IMR-90 (cell line): Measurements from ENCODE around the gene CARD10. TPM values are rescaled to one million over a fixed set of nuclear protein-coding genes. Genes with fewer than 3 reads are reported as not detected.
A peak's percentile ranks its signal among the peaks of the same experiment; 100 is the strongest.

Experiments used
- ATAC-seq: fragments of 200-7000 bp; cut with Tn5 transposase; 2 replicates; pipeline ENCODE4 v1.9.1; 2020; ENCODE audit warnings: low read depth, mild to moderate bottlenecking, moderate library complexity
- BruUV-seq: library from RNA; stranded (reverse); fragments of 400-500 nt; replicated peaks from 2 replicates; lab custom pipeline; 2021; lab: Mats Ljungman, UMichigan
- CTCF ChIA-PET: fragments of 300-600 bp; formaldehyde crosslinking; extraction: SDS; loops from one replicate; lab custom pipeline; 2021; ENCODE audit warnings: antibody characterized with exemption; lab: Yijun Ruan, JAX
- POLR2A ChIA-PET: fragments of 300-600 bp; sonication (Branson Sonifier 250); formaldehyde crosslinking; loops from one replicate; lab custom pipeline; 2022; ENCODE audit warnings: antibody characterized with exemption; ENCODE audit not compliant: unreplicated experiment; lab: Charles Lee
- DNase-seq: peaks from one replicate; pipeline ENCODE4 v3.0.0; 2013
- H2AFZ ChIP-seq: replicated peaks from 2 replicates; pipeline ENCODE3; 2013; ENCODE audit warnings: low read length, mild to moderate bottlenecking; ENCODE audit not compliant: poor library complexity
- H2AK5ac ChIP-seq: 2 replicates; pipeline ENCODE4 v1.6.1; 2013; ENCODE audit warnings: low read depth, low read length, inconsistent platforms
- H2AK9ac ChIP-seq: replicated peaks from 2 replicates; pipeline ENCODE3; 2013; ENCODE audit warnings: mild to moderate bottlenecking, low read depth, low read length, moderate library complexity; ENCODE audit not compliant: poor library complexity
- H2BK120ac ChIP-seq: 2 replicates; pipeline ENCODE4 v1.6.1; 2013; ENCODE audit warnings: low read depth, low read length, inconsistent platforms
- H2BK15ac ChIP-seq: 3 replicates; pipeline ENCODE4 v1.6.1; 2013; ENCODE audit warnings: low read depth, low read length, inconsistent platforms
- H2BK20ac ChIP-seq: 2 replicates; pipeline ENCODE4 v1.6.1; 2013; ENCODE audit warnings: low read depth, mild to moderate bottlenecking, inconsistent platforms, low read length, moderate library complexity
- H2BK5ac ChIP-seq: 2 replicates; pipeline ENCODE4 v1.6.1; 2013; ENCODE audit warnings: mild to moderate bottlenecking, low read depth, low read length, inconsistent platforms; ENCODE audit not compliant: poor library complexity, severe bottlenecking
- H3K14ac ChIP-seq: replicated peaks from 2 replicates; pipeline ENCODE4 v1.6.1; 2013; ENCODE audit warnings: low read depth, low read length, inconsistent platforms
- H3K18ac ChIP-seq: 2 replicates; pipeline ENCODE4 v1.6.1; 2013; ENCODE audit warnings: low read depth, low read length, control low read depth
- H3K23ac ChIP-seq: 2 replicates; pipeline ENCODE4 v1.6.1; 2013; ENCODE audit warnings: low read depth, low read length, inconsistent platforms
- H3K27ac ChIP-seq: 2 replicates; pipeline ENCODE4 v1.5.1; 2013; ENCODE audit warnings: mild to moderate bottlenecking, control low read depth, low read length; ENCODE audit not compliant: insufficient read depth
- H3K27me3 ChIP-seq: 2 replicates; pipeline ENCODE4 v1.6.1; 2013; ENCODE audit warnings: low read length; ENCODE audit not compliant: control insufficient read depth, insufficient read depth
- H3K36me3 ChIP-seq: 2 replicates; pipeline ENCODE4 v1.6.1; 2013; ENCODE audit warnings: low read length, mixed read lengths; ENCODE audit not compliant: control insufficient read depth, insufficient read depth
- H3K4ac ChIP-seq: 2 replicates; pipeline ENCODE4 v1.6.1; 2013; ENCODE audit warnings: low read depth, low read length, inconsistent platforms
- H3K4me1 ChIP-seq: 2 replicates; pipeline ENCODE4 v1.6.1; 2013; ENCODE audit warnings: low read length, mixed read lengths; ENCODE audit not compliant: control insufficient read depth, insufficient read depth
- H3K4me2 ChIP-seq: 2 replicates; pipeline ENCODE4 v1.6.1; 2013; ENCODE audit warnings: low read depth, mild to moderate bottlenecking, control low read depth, low read length, moderate library complexity
- H3K4me3 ChIP-seq: 2 replicates; pipeline ENCODE4 v1.5.1; 2013; ENCODE audit warnings: low read depth, mild to moderate bottlenecking, control low read depth, low read length, moderate library complexity; ENCODE audit not compliant: insufficient read depth
- H3K56ac ChIP-seq: 2 replicates; pipeline ENCODE4 v1.6.1; 2013; ENCODE audit warnings: low read length, inconsistent platforms; ENCODE audit not compliant: insufficient read depth; ENCODE audit errors: extremely low read depth
- H3K79me1 ChIP-seq, 2 experiments: 2 replicates each; pipeline ENCODE4 v1.6.1; 2013; ENCODE audit warnings: low read length in 2 of 2, inconsistent platforms in 1 of 2, low read depth in 1 of 2
- H3K9ac ChIP-seq: 2 replicates; pipeline ENCODE4 v1.6.1; 2013; ENCODE audit warnings: low read depth, low read length, control low read depth
- H3K9me1 ChIP-seq: 2 replicates; pipeline ENCODE4 v1.6.1; 2013; ENCODE audit warnings: low read length, inconsistent platforms; ENCODE audit not compliant: insufficient read depth
- H3K9me3 ChIP-seq: 2 replicates; pipeline ENCODE4 v1.6.1; 2013; ENCODE audit warnings: low read length; ENCODE audit not compliant: control insufficient read depth, insufficient read depth
- H4K20me1 ChIP-seq: 2 replicates; pipeline ENCODE4 v1.6.1; 2013; ENCODE audit warnings: low read length, inconsistent platforms; ENCODE audit not compliant: insufficient read depth
- H4K5ac ChIP-seq: 2 replicates; pipeline ENCODE4 v1.6.1; 2013; ENCODE audit warnings: mild to moderate bottlenecking, low read depth, low read length, control low read depth
- H4K8ac ChIP-seq, 2 experiments: 2 replicates each; pipeline ENCODE4 v1.6.1; 2013; ENCODE audit warnings: low read depth in 2 of 2, low read length in 2 of 2, control low read depth in 1 of 2, inconsistent platforms in 1 of 2
- H4K91ac ChIP-seq: 2 replicates; pipeline ENCODE4 v1.6.1; 2013; ENCODE audit warnings: low read depth, low read length, inconsistent platforms; ENCODE audit not compliant: insufficient read depth
- CEBPB ChIP-seq: IDR thresholded peaks from 2 replicates; pipeline ENCODE4 v1.6.1; 2012; ENCODE audit warnings: low read depth, low read length, improper control_type of control experiment
- CHD1 ChIP-seq: IDR thresholded peaks from 2 replicates; pipeline ENCODE4 v1.6.1; 2012; ENCODE audit warnings: low read depth, low read length, improper control_type of control experiment
- FOS ChIP-seq: fragments of 150-350 bp; IDR thresholded peaks from 2 replicates; pipeline ENCODE4 v1.6.1; 2016; ENCODE audit warnings: low read depth, low read length
- SMC3 ChIP-seq: fragments of 150-350 bp; IDR thresholded peaks from 2 replicates; pipeline ENCODE4 v1.6.1; 2016; ENCODE audit warnings: low read depth, mild to moderate bottlenecking, antibody characterized with exemption, low read length, moderate library complexity
- WGBS, 2 experiments: methylation state at CpG; one replicate each; pipeline versions ENCODE4 v1.1.5 to v1.1.7; 2013; ENCODE audit warnings: missing lambda C conversion rate in 2 of 2; ENCODE audit not compliant: insufficient read length in 1 of 2; ENCODE audit errors: extremely low coverage in 2 of 2; 5-methylcytosine and 5-hydroxymethylcytosine counted together
- dilution Hi-C: fragments of 300-500 bp; cut with HindIII; formaldehyde crosslinking; loops from one replicate; pipeline ENCODE4 v1.14.3; 2018; ENCODE audit warnings: low sequenced_read_pairs; ENCODE audit not compliant: unreplicated experiment
- in situ Hi-C: fragments of 300-500 bp; cut with MboI; formaldehyde crosslinking; loops from 3 replicates; pipeline ENCODE4 v1.14.3; 2019; ENCODE audit warnings: low sequenced_read_pairs, inconsistent platforms, mixed read lengths
- intact Hi-C: fragments of 100-400 bp; cut with micrococcal nuclease; formaldehyde crosslinking; loops from 2 replicates; pipeline ENCODE4 v1.10.0; 2022
- polyA plus RNA-seq, 3 experiments: library from polyadenylated mRNA; depleted of rRNA; stranded (reverse); fragments of >200 nt; gene quantifications; 2 replicates each; pipeline ENCODE4 v1.2.3, GENCODE V29; 2012; ENCODE audit warnings: low replicate concordance in 1 of 3
- total RNA-seq: library from RNA; depleted of rRNA; stranded (reverse); fragments of >200 nt; gene quantifications from 2 replicates; pipeline ENCODE4 v1.2.3, GENCODE V29; 2012

CARD10 gene
- total and polyA plus RNA-seq, 2 of the 4 experiments (the other 2 are of a cell fraction), result 6.1 to 18.4 TPM

DNA sequence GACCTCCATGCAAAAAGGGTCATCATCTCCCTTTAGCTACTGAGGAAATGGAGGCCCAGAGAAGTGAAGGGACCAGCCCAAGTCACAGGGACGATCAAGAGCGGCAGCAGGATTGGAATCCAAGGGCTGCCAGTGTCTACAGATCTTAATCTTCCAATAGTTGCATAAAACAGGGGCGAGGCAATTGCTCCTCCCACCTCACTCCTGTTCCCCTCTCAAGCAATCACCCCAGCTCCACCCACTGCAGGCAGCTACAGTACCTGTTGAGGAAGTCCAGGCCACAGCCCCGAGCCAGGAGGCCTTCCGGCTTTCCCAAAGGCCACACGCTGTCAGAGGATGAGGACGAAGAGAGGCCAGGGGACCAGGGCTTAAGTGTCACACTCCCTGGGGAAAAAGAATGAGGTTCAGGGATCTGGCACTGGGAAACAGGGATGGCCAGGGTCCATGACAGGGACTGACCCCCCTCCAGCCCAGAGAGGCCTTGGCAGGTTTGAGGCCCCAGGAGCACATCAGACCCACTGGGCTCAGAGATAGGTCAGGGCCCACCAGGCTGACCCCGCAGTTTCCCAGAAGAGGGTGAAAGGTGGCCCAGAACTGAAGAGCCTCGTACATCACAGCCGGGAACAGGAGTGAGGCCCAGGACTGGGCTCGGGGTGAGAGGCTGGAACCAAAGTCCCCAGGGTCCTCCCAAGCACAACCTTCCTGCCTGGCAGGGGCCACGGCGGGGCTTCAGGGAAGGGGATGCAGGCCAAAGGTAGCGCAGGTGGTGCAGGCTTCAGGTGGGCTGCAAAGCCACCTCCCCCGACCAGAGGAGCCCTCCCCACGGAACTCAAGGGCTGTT is 16.7 kb downstream of the CARD10 start (continued):
- TF ChIP-seq SMC3, result no peak

DNA sequence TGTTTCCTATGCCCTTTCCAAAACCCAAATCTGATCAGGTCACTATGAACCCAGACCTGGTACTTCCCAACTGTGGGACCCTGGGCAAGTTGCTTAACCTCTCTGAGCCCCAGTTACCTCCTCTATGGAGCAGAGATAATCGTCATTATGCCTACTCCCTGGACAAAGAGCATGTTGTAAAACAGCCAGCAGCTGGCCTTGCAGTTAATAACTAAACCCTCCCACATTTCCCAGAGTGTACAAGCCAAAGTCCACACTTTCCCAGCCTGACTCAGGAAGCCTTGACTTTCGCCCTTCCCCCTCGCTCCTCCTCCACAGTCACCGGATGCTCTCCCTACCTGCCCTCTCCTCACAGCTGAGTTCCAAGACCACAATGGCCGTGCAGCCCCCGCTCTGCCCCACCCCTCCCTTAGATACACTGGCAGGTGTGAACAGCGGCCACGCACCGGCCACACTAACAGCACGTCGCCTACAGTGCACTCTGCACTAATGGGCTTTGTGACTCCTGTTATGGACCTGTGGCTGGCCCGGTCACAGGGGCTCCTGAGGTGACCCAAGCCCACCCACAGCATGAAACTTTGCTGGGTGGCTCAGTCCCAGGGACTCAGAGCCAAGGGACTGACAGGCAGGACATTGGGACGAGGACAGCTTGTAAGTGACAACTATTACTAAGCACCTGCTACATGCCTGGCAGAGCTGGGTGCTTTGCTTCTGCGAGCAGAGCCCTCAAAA is 17.4 kb downstream of the CARD10 start:
- ChIA-PET POLR2A (no interaction called here), CTCF (no interaction called here)
- intact Hi-C loops, result no loop called here
- H2BK20ac ChIP-seq, result peak overlapping the region; percentile 57; the same call in 1 of the 2 replicates
- peak overlapping the region; percentile 24; the same call in 1 of the 3 replicates for H2BK15ac ChIP-seq
- peak overlapping the region in 1 of 2 experiments; percentile 37; a peak in 1 of 4 replicates for H4K8ac ChIP-seq
- H3K4ac ChIP-seq, result peak overlapping the region; percentile 76
- TF ChIP-seq FOS (0 out of 2 replicates have a peak, but pooled peaks have one; percentile 20), CHD1 (no peak), CEBPB (0 out of 2 replicates have a peak, but pooled peaks have one; percentile 17)
- no peak overlapping the region for H3K18ac ChIP-seq
- peak overlapping the region; percentile 94 for H2AK5ac ChIP-seq
- peak overlapping the region; percentile 47 for H2BK5ac ChIP-seq
- peaks cover 26% of the 10 kb centered on the region for H3K36me3 ChIP-seq
- H3K56ac ChIP-seq, result no peak overlapping the region
- peak overlapping the region; percentile 1; the same call in 1 of the 2 replicates for H4K5ac ChIP-seq
- H3K79me1 ChIP-seq, result peaks cover 0 to 19% of the 10 kb centered on the region in 2 experiments; a peak in 2 of 4 replicates
- 40% methylated on average over 5 of the region's 14 CpGs; no CpG with 5 or more reads in 1 of the 2 experiments for WGBS, 2 experiments
- no peak overlapping the region for H3K23ac ChIP-seq
- H4K20me1 ChIP-seq, result peaks cover 3% of the 10 kb centered on the region; the same call in 1 of the 2 replicates
- H3K4me2 ChIP-seq, result peak overlapping the region; percentile 28; the same call in 1 of the 2 replicates
- DNase-seq (peak; percentile 93), ATAC-seq (peak; percentile 74)
- no TSS peak for BruUV-seq
- H3K9me1 ChIP-seq, result peaks cover 16% of the 10 kb centered on the region
- no peak overlapping the region for H3K9ac ChIP-seq
- peak overlapping the region; percentile 73 for H2AFZ ChIP-seq
- H3K27ac ChIP-seq, result no peak overlapping the region
- no peak overlapping the region for H3K4me3 ChIP-seq
- H3K14ac ChIP-seq, result peak overlapping the region; percentile 70; the same call in 1 of the 2 replicates
- in situ Hi-C loops, result no loop called here
- dilution Hi-C loops, result no loop called here
- no peaks in the 10 kb centered on the region for H3K9me3 ChIP-seq
- H4K91ac ChIP-seq, result peak overlapping the region; percentile 5; the same call in 1 of the 2 replicates
- peaks cover 21% of the 10 kb centered on the region for H3K4me1 ChIP-seq
- peak overlapping the region; percentile 75 for H2BK120ac ChIP-seq
- no peaks in the 10 kb centered on the region for H3K27me3 ChIP-seq
- H2AK9ac ChIP-seq, result peak overlapping the region; percentile 96
